GM21423 (cell line): ENCODE data around the gene SMIM29.

Source experiments
- ATAC-seq: cut with Tn5 transposase; IDR thresholded peaks from one replicate; pipeline ENCODE4 v1.9.1; 2021; ENCODE audit warnings: mild to moderate bottlenecking, moderate library complexity; ENCODE audit not compliant: unreplicated experiment

The SMIM29 gene

GRCh38 chr6:34241351-34242215 is 7.2 kb downstream of the SMIM29 start:
- no peak for ATAC-seq

GRCh38 chr6:34240329-34241248 is 8.2 kb downstream of the SMIM29 start:
- ATAC-seq = no peak

- no peak for ATAC-seq
These were observed 8.9 kb downstream of the SMIM29 start for GRCh38 chr6:34239893-34240292.

GRCh38 chr6:34239500-34239825 is 9.3 kb downstream of the SMIM29 start:
- no peak for ATAC-seq

- no peak for ATAC-seq
These were observed 10.0 kb downstream of the SMIM29 start for GRCh38 chr6:34238585-34239499.

GRCh38 chr6:34237722-34238584 is 10.9 kb downstream of the SMIM29 start:
- ATAC-seq = no peak

- ATAC-seq = peak; percentile 15
These were observed 11.5 kb downstream of the SMIM29 start for GRCh38 chr6:34237316-34237721.

GRCh38 chr6:34236443-34237315 is 12.1 kb downstream of the SMIM29 start, which contains the start of gene HMGA1:
HMGA1 (plus strand) TSS chr6:34236873; CDS start chr6:34240781, 3,908 bp downstream.
- peak; percentile 57 for ATAC-seq

- peak; percentile 2 for ATAC-seq
These were observed 12.7 kb downstream of the SMIM29 start for GRCh38 chr6:34236131-34236442.

- no peak for ATAC-seq
These were observed 13.3 kb downstream of the SMIM29 start for GRCh38 chr6:34235307-34236130.

- ATAC-seq = no peak
These were observed 14.0 kb downstream of the SMIM29 start for GRCh38 chr6:34234667-34235306.

GRCh38 chr6:34233867-34234266 is 14.9 kb downstream of the SMIM29 start:
- no peak for ATAC-seq

- no peak for ATAC-seq
These were observed 15.9 kb downstream of the SMIM29 start for GRCh38 chr6:34232901-34233300.

- no peak for ATAC-seq
These were observed 17.1 kb downstream of the SMIM29 start for GRCh38 chr6:34231566-34232336.

- ATAC-seq = no peak
These were observed 18.0 kb downstream of the SMIM29 start for GRCh38 chr6:34230653-34231371.

- ATAC-seq = no peak
These were observed 18.9 kb downstream of the SMIM29 start for GRCh38 chr6:34229877-34230276.
